ENCODE measurements around the gene MAP2.

DNA sequence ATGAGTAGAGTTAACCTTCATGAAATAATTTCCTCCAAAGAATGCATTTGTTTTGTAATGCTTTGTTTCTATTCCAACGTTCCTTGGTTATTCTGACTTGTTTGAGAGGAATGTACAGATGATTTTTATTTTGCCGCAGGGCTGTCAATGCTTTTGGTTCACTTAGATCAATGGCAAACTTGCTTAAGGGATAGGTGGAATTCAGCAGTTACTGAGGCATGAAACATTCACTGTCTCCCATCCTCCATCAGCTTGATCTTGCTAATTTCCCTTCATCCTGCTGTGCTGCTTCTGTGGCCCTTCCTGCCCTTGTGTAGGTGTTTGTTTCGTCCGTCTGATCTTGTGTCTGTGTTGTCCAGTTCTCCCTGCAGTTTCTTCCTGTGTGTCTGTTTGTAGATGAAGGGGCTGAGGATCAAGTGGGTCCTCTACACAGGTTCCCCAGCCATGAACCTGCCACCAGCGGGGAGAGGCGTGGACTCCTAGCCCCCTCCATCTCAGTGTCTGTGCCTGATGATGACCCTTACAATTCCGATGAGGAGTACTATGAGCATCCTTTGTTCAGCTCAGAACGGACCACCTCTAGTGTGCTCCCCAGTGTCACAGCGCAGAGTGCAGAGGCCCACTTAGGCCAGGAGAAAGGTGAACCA is 263.6 kb downstream of the MAP2 start:
- TF ChIP-seq CTCF (conservative IDR thresholded peaks at IDR 0.05; ENCODE audit: low read depth in 2 of 2) (no peak), EZH2phosphoT487 (IDR thresholded peaks at IDR 0.05; ENCODE audit: unreplicated experiment) (no peak), POLR2AphosphoS5 (IDR thresholded peaks at IDR 0.05; ENCODE audit: low read depth) (no peak), CREB1 (CRISPR knock-in tag; IDR thresholded peaks at IDR 0.05; ENCODE audit: low read depth) (no peak), JUNB (IDR thresholded peaks at IDR 0.05; ENCODE audit: unreplicated experiment) (no peak), EZH2 (IDR thresholded peaks at IDR 0.05; ENCODE audit: low read depth, unreplicated experiment) (no peak), NANOG (IDR thresholded peaks at IDR 0.05; ENCODE audit: borderline replicate concordance) (no peak)

All from GM23338 (cell line).